ENCODE measurements around the gene NPB. TPM values are rescaled to one million over a fixed set of nuclear protein-coding genes. Genes with fewer than 3 reads are reported as not detected.

NPB gene
- total and polyA plus RNA-seq, 11 donors, result 0.13 to 1.2 (median 0.50) TPM; not detected in 1

DNA sequence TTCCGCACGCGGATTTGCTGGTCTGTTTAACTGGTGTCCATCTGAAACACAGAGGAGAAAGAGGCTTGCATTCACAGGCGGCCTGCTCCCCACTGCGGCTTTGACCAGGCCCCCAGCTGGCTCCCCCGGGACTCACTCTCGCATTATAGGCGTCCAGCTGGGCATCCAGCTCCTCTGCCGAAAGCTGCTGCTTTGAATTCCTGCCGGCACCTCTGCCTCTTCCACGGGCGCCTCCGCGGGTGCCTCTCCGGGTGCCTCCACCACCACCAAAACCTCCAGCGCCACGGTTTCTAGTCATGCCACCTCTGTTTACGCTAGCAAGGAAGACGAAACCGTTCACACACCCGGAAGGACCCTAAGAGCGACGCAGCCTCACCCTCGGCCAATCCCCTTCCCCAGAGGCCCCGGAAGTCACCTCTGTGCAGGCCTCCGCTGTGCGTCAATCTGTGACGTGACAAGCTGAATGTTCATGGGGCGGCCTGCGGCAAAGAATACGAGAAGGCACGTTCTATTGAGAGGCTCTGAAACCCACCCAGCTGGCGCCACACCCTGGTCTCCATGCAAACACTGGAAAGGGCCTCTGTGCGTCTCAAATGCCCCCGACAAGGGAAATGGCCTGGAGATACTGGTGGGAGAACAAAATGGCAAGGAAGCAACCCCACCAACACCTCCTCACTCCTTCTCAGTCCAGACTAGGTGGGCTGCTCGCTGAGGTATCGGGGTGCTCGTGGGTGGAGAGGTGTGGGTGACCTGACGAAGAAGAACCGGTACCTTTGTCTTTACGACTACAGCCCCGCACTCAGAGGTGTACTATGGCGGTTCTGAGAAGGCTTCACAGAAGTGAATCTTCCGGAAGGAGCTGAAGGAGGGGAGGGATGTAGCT lies 13.7 kb upstream of the NPB start:
- peaks cover 0 to 64% (median 54%) of the 10 kb centered on the region in 9 donors for H3K36me3 ChIP-seq
- ATAC-seq, result no peak
- DNase-seq, result peak in 1 of 5 donors; percentile 47
- no peaks in the 10 kb centered on the region for H3K27me3 ChIP-seq
- intact Hi-C loops (cut with DNase I), result no loop called here
- no peaks in the 10 kb centered on the region for H3K9me3 ChIP-seq
- 93 to 95% (median 94%) methylated on average over 38 to 44 of the region's 44 CpGs for WGBS, 4 donors
- no peak overlapping the region for H3K27ac ChIP-seq
- no peak for TF ChIP-seq POLR2A (IDR thresholded peaks at IDR 0.05)
- TF ChIP-seq, protein P1, sequence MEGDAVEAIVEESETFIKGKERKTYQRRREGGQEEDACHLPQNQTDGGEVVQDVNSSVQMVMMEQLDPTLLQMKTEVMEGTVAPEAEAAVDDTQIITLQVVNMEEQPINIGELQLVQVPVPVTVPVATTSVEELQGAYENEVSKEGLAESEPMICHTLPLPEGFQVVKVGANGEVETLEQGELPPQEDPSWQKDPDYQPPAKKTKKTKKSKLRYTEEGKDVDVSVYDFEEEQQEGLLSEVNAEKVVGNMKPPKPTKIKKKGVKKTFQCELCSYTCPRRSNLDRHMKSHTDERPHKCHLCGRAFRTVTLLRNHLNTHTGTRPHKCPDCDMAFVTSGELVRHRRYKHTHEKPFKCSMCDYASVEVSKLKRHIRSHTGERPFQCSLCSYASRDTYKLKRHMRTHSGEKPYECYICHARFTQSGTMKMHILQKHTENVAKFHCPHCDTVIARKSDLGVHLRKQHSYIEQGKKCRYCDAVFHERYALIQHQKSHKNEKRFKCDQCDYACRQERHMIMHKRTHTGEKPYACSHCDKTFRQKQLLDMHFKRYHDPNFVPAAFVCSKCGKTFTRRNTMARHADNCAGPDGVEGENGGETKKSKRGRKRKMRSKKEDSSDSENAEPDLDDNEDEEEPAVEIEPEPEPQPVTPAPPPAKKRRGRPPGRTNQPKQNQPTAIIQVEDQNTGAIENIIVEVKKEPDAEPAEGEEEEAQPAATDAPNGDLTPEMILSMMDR (IDR thresholded peaks at IDR 0.05), result no peak
- H3K4me1 ChIP-seq, result peaks cover 7 to 45% (median 27%) of the 10 kb centered on the region in 12 donors
- H3K4me3 ChIP-seq, result no peak overlapping the region

DNA sequence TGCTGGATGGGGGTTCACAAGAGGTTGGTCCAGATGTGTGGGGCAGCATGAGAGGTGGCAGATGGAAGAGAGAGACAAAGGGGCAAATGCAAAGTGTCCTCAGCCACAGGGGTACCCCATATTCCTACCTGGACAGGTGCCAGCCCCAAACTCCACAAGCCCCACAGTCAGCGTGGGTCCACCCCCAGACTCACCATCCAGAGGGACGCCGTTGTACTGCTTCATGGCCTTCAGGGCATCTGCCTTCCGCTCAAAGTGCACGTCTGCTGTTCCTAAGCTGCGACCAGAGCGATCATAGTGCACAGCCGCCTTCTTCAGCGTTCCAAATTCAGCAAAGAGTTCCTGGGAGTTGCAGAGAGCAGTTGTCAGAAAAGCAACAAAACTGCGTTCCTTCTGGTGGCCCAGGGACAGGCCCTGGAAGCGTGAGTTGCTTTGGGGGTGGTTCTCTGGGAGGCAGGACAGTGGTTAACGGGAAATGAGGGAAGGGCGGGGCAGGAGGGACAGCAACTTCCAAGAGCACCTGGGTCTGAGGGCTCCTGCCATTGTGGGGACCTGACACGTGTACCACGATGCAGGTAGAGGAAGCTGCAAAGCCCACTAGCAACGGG lies 12.9 kb upstream of the NPB start:
- Histone ChIP-seq H3K4me1 (peaks cover 7 to 45% (median 27%) of the 10 kb centered on the region in 12 donors), H3K36me3 (peaks cover 0 to 68% (median 55%) of the 10 kb centered on the region in 9 donors), H3K9me3 (no peaks in the 10 kb centered on the region), H3K27ac (no peak overlapping the region), H3K4me3 (no peak overlapping the region), H3K27me3 (no peaks in the 10 kb centered on the region)
- DNase-seq (peak in 1 of 5 donors; percentile 33), ATAC-seq (no peak)
- WGBS, 4 donors, result 90 to 92% (median 92%) methylated on average over 9 to 16 of the region's 16 CpGs
- intact Hi-C loops (cut with DNase I), result no loop called here
- no peak for TF ChIP-seq POLR2A (IDR thresholded peaks at IDR 0.05)
- TF ChIP-seq, protein P1 (IDR thresholded peaks at IDR 0.05), result no peak

DNA sequence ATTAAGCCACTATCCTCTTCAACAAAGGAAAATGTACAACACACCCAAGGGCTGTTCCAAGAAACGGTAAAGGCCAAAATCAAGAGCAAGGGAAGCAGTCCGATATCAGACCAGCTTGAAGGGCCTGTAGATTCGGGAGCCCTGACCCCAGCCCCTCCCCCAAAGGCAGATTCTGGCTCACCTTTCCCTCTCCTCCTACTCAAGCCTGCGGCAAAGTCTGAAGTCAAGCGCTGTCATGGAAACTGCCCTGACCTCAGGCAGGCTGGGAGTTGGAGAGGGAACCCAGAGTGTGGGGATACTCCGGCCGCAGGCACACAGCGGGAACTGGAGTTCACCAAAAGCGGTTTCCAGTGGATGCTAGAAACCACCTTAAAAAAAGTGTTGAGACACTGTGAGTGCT lies 12.4 kb upstream of the NPB start:
- WGBS, 4 donors, result 85 to 92% (median 90%) methylated on average over 9 of the region's 9 CpGs

More for the DNA sequence above, 12.4 kb upstream of the NPB start:
- Histone ChIP-seq H3K27ac (no peak overlapping the region), H3K4me3 (peak overlapping the region in 6 of 12 donors; percentile 91 to 99 (median 98)), H3K4me1 (peaks cover 7 to 41% (median 24%) of the 10 kb centered on the region in 12 donors), H3K9me3 (no peaks in the 10 kb centered on the region), H3K27me3 (no peaks in the 10 kb centered on the region), H3K36me3 (peaks cover 0 to 70% (median 55%) of the 10 kb centered on the region in 9 donors)
- no peak for ATAC-seq
- intact Hi-C loops (cut with DNase I), result no loop called here
- TF ChIP-seq, protein P1 (IDR thresholded peaks at IDR 0.05), result no peak
- no peak for TF ChIP-seq POLR2A (IDR thresholded peaks at IDR 0.05)
- peak in 1 of 5 donors; percentile 30 for DNase-seq

Data from heart left ventricle (tissue), 16 donors.